Neural cell (in vitro differentiated cells): ENCODE data around the gene TMEM53. TPM values are rescaled to one million over a fixed set of nuclear protein-coding genes. Genes with fewer than 3 reads are reported as not detected.

Experiments used
- H2AFZ ChIP-seq: fragments of 200-600, 300-800 bp; sonication (generic), shearing (Covaris generic); 2 replicates; pipeline ENCODE4 v1.6.0; 2014; ENCODE audit warnings: low read depth, mild to moderate bottlenecking, antibody characterized with exemption, low read length, moderate library complexity
- H3F3A ChIP-seq: fragments of 200-600 bp; shearing (Covaris generic); 2 replicates; pipeline ENCODE4 v1.6.1; 2016; ENCODE audit warnings: mild to moderate bottlenecking, moderate library complexity, mixed read lengths, antibody characterized with exemption, low read length; ENCODE audit not compliant: insufficient read depth, poor library complexity, severe bottlenecking
- H3K27ac ChIP-seq: fragments of 200-600, 300-800 bp; sonication (generic), shearing (Covaris generic); 2 replicates; pipeline ENCODE4 v1.5.1; 2014; ENCODE audit warnings: mild to moderate bottlenecking, low read length, moderate library complexity
- H3K27me3 ChIP-seq: fragments of 300-800, 200-600 bp; sonication (generic), shearing (Covaris generic); 2 replicates; pipeline ENCODE4 v1.6.0; 2014; ENCODE audit warnings: mild to moderate bottlenecking, low read depth, low read length, moderate library complexity; ENCODE audit not compliant: insufficient read depth
- H3K36me3 ChIP-seq: fragments of 300-800, 200-600 bp; sonication (generic), shearing (Covaris generic); 2 replicates; pipeline ENCODE4 v1.5.1; 2014; ENCODE audit warnings: mild to moderate bottlenecking, antibody characterized with exemption, low read length, moderate library complexity; ENCODE audit not compliant: insufficient read depth
- H3K4me2 ChIP-seq: fragments of 300-800, 200-600 bp; sonication (generic), shearing (Covaris generic); 2 replicates; pipeline ENCODE4 v1.6.0; 2014; ENCODE audit warnings: mild to moderate bottlenecking, low read length
- H3K4me3 ChIP-seq: fragments of 300-800, 200-600 bp; sonication (generic), shearing (Covaris generic); 2 replicates; pipeline ENCODE4 v1.5.1; 2014; ENCODE audit warnings: mild to moderate bottlenecking, low read length, moderate library complexity
- H3K79me2 ChIP-seq: fragments of 200-600 bp; shearing (Covaris generic); replicated peaks from 2 replicates; pipeline ENCODE4 v1.6.0; 2014; ENCODE audit warnings: mild to moderate bottlenecking, low read length, moderate library complexity; ENCODE audit not compliant: insufficient read depth
- H3K9ac ChIP-seq: fragments of 300-800, 200-600 bp; sonication (generic), shearing (Covaris generic); 2 replicates; pipeline ENCODE4 v1.6.1; 2016; ENCODE audit warnings: mild to moderate bottlenecking, low read length, mixed read lengths
- H3K9me2 ChIP-seq: fragments of 200-600 bp; shearing (Covaris generic); 2 replicates; pipeline ENCODE4 v1.6.1; 2016; ENCODE audit warnings: mild to moderate bottlenecking, low read length, mixed read lengths; ENCODE audit not compliant: insufficient read depth
- H3K9me3 ChIP-seq: fragments of 200-600, 300-800 bp; sonication (generic), shearing (Covaris generic); 2 replicates; pipeline ENCODE4 v1.6.1; 2016; ENCODE audit warnings: mild to moderate bottlenecking, mixed run types, low read length, moderate library complexity, mixed read lengths
- H4K20me1 ChIP-seq: fragments of 200-600 bp; shearing (Covaris generic); 2 replicates; pipeline ENCODE4 v1.6.1; 2016; ENCODE audit warnings: mild to moderate bottlenecking, mixed run types; ENCODE audit not compliant: insufficient read depth
- CTCF ChIP-seq: fragments of 450-650 bp; IDR thresholded peaks from 2 replicates; pipeline ENCODE4 v1.5.1; 2014; ENCODE audit warnings: antibody characterized with exemption, mild to moderate bottlenecking, moderate library complexity; ENCODE audit not compliant: poor library complexity, severe bottlenecking
- EP300 ChIP-seq: fragments of 450-650 bp; conservative IDR thresholded peaks from 2 replicates; pipeline ENCODE4 v1.6.1; 2014; ENCODE audit warnings: antibody characterized with exemption, mild to moderate bottlenecking, moderate library complexity; ENCODE audit not compliant: poor library complexity, severe bottlenecking
- EZH2 ChIP-seq: fragments of 200-600, 300-800 bp; shearing (Covaris generic), sonication (generic); IDR thresholded peaks from 2 replicates; pipeline ENCODE4 v1.6.1; 2014; ENCODE audit warnings: antibody characterized with exemption, low read length, borderline replicate concordance, mild to moderate bottlenecking; ENCODE audit not compliant: insufficient read depth, poor library complexity, severe bottlenecking
- MXI1 ChIP-seq: fragments of 450-650 bp; conservative IDR thresholded peaks from 2 replicates; pipeline ENCODE4 v1.6.1; 2014; ENCODE audit warnings: antibody characterized with exemption, mild to moderate bottlenecking; ENCODE audit not compliant: poor library complexity, severe bottlenecking
- POLR2AphosphoS5 ChIP-seq: IDR thresholded peaks from 2 replicates; pipeline ENCODE4 v1.6.1; 2012
- RAD21 ChIP-seq: fragments of 450-650 bp; conservative IDR thresholded peaks from 2 replicates; pipeline ENCODE4 v1.6.1; 2014; ENCODE audit warnings: antibody characterized with exemption, mild to moderate bottlenecking, moderate library complexity
- REST ChIP-seq: IDR thresholded peaks from 2 replicates; pipeline ENCODE4 v1.6.1; 2012; ENCODE audit warnings: borderline replicate concordance
- SMC3 ChIP-seq: fragments of 450-650 bp; conservative IDR thresholded peaks from 2 replicates; pipeline ENCODE4 v1.6.1; 2014; ENCODE audit warnings: antibody characterized with exemption, mild to moderate bottlenecking, moderate library complexity; ENCODE audit not compliant: poor library complexity
- TAF1 ChIP-seq: IDR thresholded peaks from 2 replicates; pipeline ENCODE4 v1.6.1; 2012; ENCODE audit warnings: low read depth
- polyA plus RNA-seq: library from polyadenylated mRNA; depleted of rRNA; stranded (reverse); fragments of >200 nt; gene quantifications from 2 replicates; pipeline ENCODE4 v1.2.3, GENCODE V29; 2014

TMEM53 gene
- polyA plus RNA-seq, 1 donor from 2014 or later = 13.4 TPM

- no peaks in the 10 kb centered on the region for H4K20me1 ChIP-seq
- no peak overlapping the region for H3K27ac ChIP-seq
- no peak overlapping the region for H3K9ac ChIP-seq
- no peaks in the 10 kb centered on the region for H3K36me3 ChIP-seq
- no peaks in the 10 kb centered on the region for H3K27me3 ChIP-seq
- no peaks in the 10 kb centered on the region for H3K9me2 ChIP-seq
- H3K4me3 ChIP-seq = no peak overlapping the region
- H3K9me3 ChIP-seq = no peaks in the 10 kb centered on the region
- H2AFZ ChIP-seq = no peak overlapping the region
- no peaks in the 10 kb centered on the region for H3K79me2 ChIP-seq
- H3F3A ChIP-seq = no peaks in the 10 kb centered on the region
- H3K4me2 ChIP-seq = no peak overlapping the region
- no peak for TF ChIP-seq RAD21
- TF ChIP-seq MXI1 = no peak
- no peak for TF ChIP-seq EZH2
- TF ChIP-seq REST = no peak
- TF ChIP-seq TAF1 = no peak
Measured at GRCh38 chr1:44637702-44638411, 36.4 kb downstream of the TMEM53 start.

DNA sequence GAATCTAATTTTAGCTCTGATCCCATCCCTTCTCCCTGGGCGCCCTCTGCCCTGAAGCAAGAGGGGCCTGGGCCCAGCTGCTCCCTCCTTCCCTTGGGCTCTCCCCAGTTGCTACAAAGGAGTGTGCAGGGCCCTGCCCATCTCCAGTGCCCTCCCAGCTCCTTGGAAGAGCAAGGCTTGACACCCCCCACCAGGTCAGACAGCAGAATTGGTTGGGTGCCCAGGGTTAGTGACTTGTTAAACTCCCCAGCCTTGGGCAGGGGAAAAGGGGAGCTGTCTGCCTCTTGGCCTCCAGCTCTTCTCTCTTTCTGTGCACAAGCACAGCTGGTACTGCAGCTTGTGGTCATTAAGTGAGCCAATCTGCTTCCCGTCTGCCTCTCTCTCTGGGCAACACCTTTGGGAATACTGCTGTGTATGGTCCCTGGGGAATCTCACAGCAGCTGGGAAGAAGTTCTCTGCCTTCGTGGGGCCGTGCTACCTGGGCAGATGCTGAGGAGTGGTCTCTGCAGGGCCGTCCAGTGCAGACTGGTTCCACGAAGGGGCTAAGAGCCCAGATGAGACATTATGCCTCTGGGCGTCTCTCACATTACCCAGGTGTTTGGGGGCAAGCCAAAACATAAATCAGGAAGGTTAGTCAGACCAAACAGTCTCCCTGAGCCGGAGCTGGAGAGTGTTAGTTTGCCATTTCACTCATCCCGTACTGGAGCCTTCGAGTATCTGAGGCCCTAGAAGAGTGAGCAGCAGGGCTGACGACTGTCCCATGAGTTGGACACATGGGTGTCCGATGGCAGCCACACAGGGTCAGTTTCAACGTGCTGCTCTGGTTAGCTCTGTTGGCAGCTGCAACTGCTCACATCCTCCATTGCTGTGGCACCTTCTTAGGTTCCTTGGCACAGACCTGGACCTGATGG lies 37.3 kb downstream of the TMEM53 start:
- Histone ChIP-seq H3K9me2 (no peaks in the 10 kb centered on the region), H3F3A (no peaks in the 10 kb centered on the region), H2AFZ (no peak overlapping the region), H4K20me1 (no peaks in the 10 kb centered on the region), H3K4me3 (no peak overlapping the region), H3K27ac (no peak overlapping the region), H3K4me2 (no peak overlapping the region), H3K79me2 (no peaks in the 10 kb centered on the region), H3K9ac (no peak overlapping the region), H3K9me3 (no peaks in the 10 kb centered on the region), H3K36me3 (no peaks in the 10 kb centered on the region), H3K27me3 (no peaks in the 10 kb centered on the region)
- TF ChIP-seq EP300 (no peak), POLR2AphosphoS5 (no peak), RAD21 (no peak), EZH2 (no peak), TAF1 (no peak)

GRCh38 chr1:44636083-44636687 lies 38.1 kb downstream of the TMEM53 start:
- H3K4me2 ChIP-seq = no peak overlapping the region
- H3K4me3 ChIP-seq = no peak overlapping the region
- H3K9ac ChIP-seq = no peak overlapping the region
- H3K79me2 ChIP-seq = no peaks in the 10 kb centered on the region
- H3K9me2 ChIP-seq = no peaks in the 10 kb centered on the region
- TF ChIP-seq EP300 (no peak), EZH2 (no peak), CTCF (no peak), TAF1 (no peak), RAD21 (no peak), SMC3 (no peak), MXI1 (no peak), POLR2AphosphoS5 (no peak), REST (no peak)
- H2AFZ ChIP-seq = no peak overlapping the region
- no peaks in the 10 kb centered on the region for H3K36me3 ChIP-seq
- H3K27ac ChIP-seq = no peak overlapping the region
- no peaks in the 10 kb centered on the region for H4K20me1 ChIP-seq
- H3K27me3 ChIP-seq = no peaks in the 10 kb centered on the region
- H3K9me3 ChIP-seq = no peaks in the 10 kb centered on the region
- H3F3A ChIP-seq = no peaks in the 10 kb centered on the region
